Trophoblast cell (in vitro differentiated cells and primary cell): ENCODE measurements around the gene CFAP298.
"Not testable (repeated sequence)": the region's sequence is repeated elsewhere in the genome, so short reads cannot be mapped to it uniquely, and the experiment has no call there.

Experiments used
- DNase-seq, 2 donors: peaks; one replicate each; pipeline ENCODE4 v3.0.0-alpha.2; 2016
- H2AFZ ChIP-seq: 2 replicates; pipeline ENCODE4 v1.6.1; 2013; ENCODE audit warnings: low read length, moderate library complexity, mild to moderate bottlenecking; ENCODE audit not compliant: insufficient read depth, poor library complexity
- H2AK5ac ChIP-seq: 2 replicates; pipeline ENCODE4 v1.6.1; 2013; ENCODE audit warnings: mild to moderate bottlenecking, low read length
- H2BK120ac ChIP-seq: 2 replicates; pipeline ENCODE4 v1.6.1; 2013; ENCODE audit warnings: low read length, mild to moderate bottlenecking, moderate library complexity; ENCODE audit not compliant: insufficient read depth, poor library complexity
- H2BK12ac ChIP-seq: 2 replicates; pipeline ENCODE4 v1.6.1; 2013; ENCODE audit warnings: mild to moderate bottlenecking, low read length, moderate library complexity
- H2BK5ac ChIP-seq: 2 replicates; pipeline ENCODE4 v1.6.1; 2013; ENCODE audit warnings: low read length, low read depth, moderate library complexity, mild to moderate bottlenecking; ENCODE audit not compliant: poor library complexity
- H3K14ac ChIP-seq: 2 replicates; pipeline ENCODE4 v1.6.1; 2013; ENCODE audit warnings: mild to moderate bottlenecking, low read length
- H3K18ac ChIP-seq: 2 replicates; pipeline ENCODE4 v1.6.1; 2013; ENCODE audit warnings: mild to moderate bottlenecking, low read length
- H3K23ac ChIP-seq: 2 replicates; pipeline ENCODE4 v1.6.1; 2013; ENCODE audit warnings: low read length
- H3K27ac ChIP-seq: 2 replicates; pipeline ENCODE4 v1.5.1; 2013; ENCODE audit warnings: low read depth, mild to moderate bottlenecking, inconsistent platforms, low read length, moderate library complexity
- H3K27me3 ChIP-seq: 2 replicates; pipeline ENCODE4 v1.6.1; 2013; ENCODE audit warnings: inconsistent platforms, mild to moderate bottlenecking, low read length, moderate library complexity; ENCODE audit not compliant: insufficient read depth
- H3K36me3 ChIP-seq, 2 experiments: 1 replicate in 1 of 2; 2 replicates in 1 of 2; pipeline ENCODE4 v1.6.1; 2013; ENCODE audit warnings: low read length in 2 of 2, mild to moderate bottlenecking in 2 of 2, moderate library complexity in 1 of 2; ENCODE audit not compliant: insufficient read depth in 2 of 2, control insufficient read depth in 1 of 2
- H3K4ac ChIP-seq: 2 replicates; pipeline ENCODE4 v1.6.1; 2013; ENCODE audit warnings: low read depth, mild to moderate bottlenecking, low read length, moderate library complexity
- H3K4me1 ChIP-seq, 2 experiments: 1 replicate in 1 of 2; 2 replicates in 1 of 2; pipeline ENCODE4 v1.6.1; 2013; ENCODE audit warnings: low read length in 2 of 2, mild to moderate bottlenecking in 2 of 2, moderate library complexity in 1 of 2; ENCODE audit not compliant: insufficient read depth in 2 of 2, control insufficient read depth in 1 of 2
- H3K4me2 ChIP-seq: 2 replicates; pipeline ENCODE4 v1.6.1; 2013; ENCODE audit warnings: inconsistent platforms, mild to moderate bottlenecking, low read length, moderate library complexity
- H3K4me3 ChIP-seq: 2 replicates; pipeline ENCODE4 v1.5.1; 2013; ENCODE audit warnings: mild to moderate bottlenecking, low read depth, low read length, inconsistent platforms
- H3K79me1 ChIP-seq: one replicate; pipeline ENCODE4 v1.6.1; 2013; ENCODE audit warnings: low read length
- H3K79me2 ChIP-seq: 2 replicates; pipeline ENCODE4 v1.6.1; 2013; ENCODE audit warnings: low read length, mild to moderate bottlenecking; ENCODE audit not compliant: control insufficient read depth, insufficient read depth, poor library complexity
- H3K9ac ChIP-seq: 2 replicates; pipeline ENCODE4 v1.6.1; 2013; ENCODE audit warnings: mild to moderate bottlenecking, low read length
- H3K9me3 ChIP-seq: 2 replicates; pipeline ENCODE4 v1.6.1; 2013; ENCODE audit warnings: low read depth, mild to moderate bottlenecking, control low read depth, inconsistent platforms, low read length; ENCODE audit not compliant: insufficient read depth
- H4K12ac ChIP-seq: 2 replicates; pipeline ENCODE4 v1.6.1; 2013; ENCODE audit warnings: low read depth, mild to moderate bottlenecking, low read length, moderate library complexity
- H4K8ac ChIP-seq: 2 replicates; pipeline ENCODE4 v1.6.1; 2013; ENCODE audit warnings: low read depth, mild to moderate bottlenecking, low read length, moderate library complexity
- H4K91ac ChIP-seq: one replicate; pipeline ENCODE4 v1.6.1; 2013; ENCODE audit warnings: low read depth, mild to moderate bottlenecking, low read length, moderate library complexity
- WGBS: extraction: QIAGEN DNeasy Blood & Tissue Kit; methylation state at CpG from one replicate; pipeline ENCODE4 v1.1.7; 2013; ENCODE audit warnings: missing lambda C conversion rate; ENCODE audit not compliant: insufficient read length, insufficient coverage; ENCODE audit errors: extremely low coverage; 5-methylcytosine and 5-hydroxymethylcytosine counted together

CFAP298 gene

GRCh38 chr21:32618218-32618617, 6.0 kb upstream of the CFAP298 start:
- WGBS, result no CpG with 5 or more reads among the region's 6 CpGs
- H3K79me1 ChIP-seq, H4K91ac ChIP-seq, H3K14ac ChIP-seq, H3K4me2 ChIP-seq, H3K9me3 ChIP-seq, H3K9ac ChIP-seq, DNase-seq, H3K4me1 ChIP-seq, H2AK5ac ChIP-seq, H3K79me2 ChIP-seq, H3K4me3 ChIP-seq, H4K12ac ChIP-seq, H3K27me3 ChIP-seq, H3K27ac ChIP-seq, H4K8ac ChIP-seq, H3K36me3 ChIP-seq, H2BK12ac ChIP-seq, H3K18ac ChIP-seq, H3K23ac ChIP-seq, H3K4ac ChIP-seq, H2BK5ac ChIP-seq, H2BK120ac ChIP-seq, H2AFZ ChIP-seq: not testable (repeated sequence)

DNA sequence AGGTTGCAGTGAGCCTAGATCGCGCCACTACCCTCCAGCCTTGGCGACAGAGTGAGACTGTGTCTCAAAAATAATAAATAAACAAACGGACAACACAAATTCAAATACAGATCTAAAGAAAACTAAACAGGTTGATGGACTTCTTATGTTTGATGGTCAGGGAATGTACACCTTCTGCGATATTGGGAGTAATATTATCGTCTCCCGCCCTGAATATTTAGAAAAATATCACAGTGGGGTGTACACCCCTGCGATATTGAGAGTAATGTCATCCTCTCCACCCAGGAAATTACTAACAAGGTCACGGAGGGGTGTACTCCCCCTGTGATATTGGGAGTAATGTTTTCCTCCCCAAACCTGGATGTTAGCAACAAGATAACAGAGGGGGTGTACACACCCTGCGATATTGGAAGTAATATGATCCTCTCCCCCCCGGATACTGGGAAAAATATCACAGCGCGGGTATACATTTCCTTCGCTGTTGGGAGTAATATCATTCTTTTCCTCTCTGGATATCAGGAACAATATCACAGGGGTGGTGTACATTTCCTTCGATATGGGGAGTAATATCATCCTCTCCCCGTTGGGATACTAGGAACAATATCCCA, 1.4 kb upstream of the CFAP298 start:
- H3K27ac ChIP-seq, result no peak overlapping the region
- WGBS, result no CpG with 5 or more reads among the region's 16 CpGs

DNA sequence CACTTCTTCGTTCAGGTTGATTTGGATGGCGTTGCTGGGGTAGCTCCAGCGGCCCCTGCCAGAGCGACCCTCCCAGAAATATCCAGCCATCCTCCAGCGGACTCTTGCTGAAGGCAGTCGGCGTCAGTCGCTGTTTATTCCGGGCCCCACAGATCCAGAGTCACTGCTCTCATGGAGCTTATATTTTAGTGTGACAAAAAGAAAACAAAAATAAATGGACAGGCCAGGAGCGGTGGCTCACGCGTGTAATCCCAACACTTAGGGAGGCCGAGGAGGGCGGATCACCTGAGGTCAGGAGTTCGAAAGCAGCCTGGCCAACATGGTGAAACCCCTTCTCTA, 791 bp upstream of the CFAP298 start:
- no peak overlapping the region for H2BK120ac ChIP-seq
- H4K8ac ChIP-seq, result peak overlapping the region; percentile 90
- H3K9me3 ChIP-seq, result no peaks in the 10 kb centered on the region
- peaks cover 0 to 9% of the 10 kb centered on the region in 2 experiments for H3K36me3 ChIP-seq
- H3K79me1 ChIP-seq, result peaks cover 15% of the 10 kb centered on the region
- no peak overlapping the region for H2BK12ac ChIP-seq
- H3K4me3 ChIP-seq, result peak overlapping the region; percentile 93
- peak overlapping the region; percentile 79 for H3K27ac ChIP-seq
- peaks cover 3 to 4% of the 10 kb centered on the region in 2 experiments for H3K4me1 ChIP-seq
- H2AFZ ChIP-seq, result peak overlapping the region; percentile 85
- no peaks in the 10 kb centered on the region for H3K27me3 ChIP-seq
- no CpG with 5 or more reads among the region's 15 CpGs for WGBS
- H3K4ac ChIP-seq, result peak overlapping the region; percentile 60
- H3K9ac ChIP-seq, result peak overlapping the region; percentile 81
- H4K91ac ChIP-seq, result peak overlapping the region; percentile 80
- peak in 1 of 2 donors; percentile 5 for DNase-seq
- H3K23ac ChIP-seq, result no peak overlapping the region
- peak overlapping the region; percentile 76 for H3K18ac ChIP-seq
- H3K79me2 ChIP-seq, result peaks cover 4% of the 10 kb centered on the region
- H2AK5ac ChIP-seq, result no peak overlapping the region
- H4K12ac ChIP-seq, result peak overlapping the region; percentile 93
- peak overlapping the region; percentile 91 for H3K4me2 ChIP-seq
- no peak overlapping the region for H2BK5ac ChIP-seq
- peak overlapping the region; percentile 92 for H3K14ac ChIP-seq

More for the DNA sequence above, 1.4 kb upstream of the CFAP298 start:
- Histone ChIP-seq H2AK5ac (no peak overlapping the region), H3K36me3 (peaks cover 0 to 8% of the 10 kb centered on the region in 2 experiments), H3K23ac (no peak overlapping the region), H3K27me3 (no peaks in the 10 kb centered on the region), H2BK5ac (no peak overlapping the region), H3K79me1 (peaks cover 15% of the 10 kb centered on the region), H3K4me1 (peaks cover 3 to 4% of the 10 kb centered on the region in 2 experiments), H3K4me3 (no peak overlapping the region), H2BK120ac (no peak overlapping the region), H3K79me2 (peaks cover 4% of the 10 kb centered on the region), H3K4ac (no peak overlapping the region), H3K9me3 (no peaks in the 10 kb centered on the region), H3K18ac (no peak overlapping the region), H3K14ac (no peak overlapping the region), H3K4me2 (peak overlapping the region; percentile 91), H2BK12ac (no peak overlapping the region), H3K9ac (no peak overlapping the region), H4K12ac (peak overlapping the region; percentile 93), H2AFZ (peak overlapping the region; percentile 85), H4K8ac (peak overlapping the region; percentile 90), H4K91ac (peak overlapping the region; percentile 80)
- DNase-seq, result no peak

GRCh38 chr21:32611471-32611997, 643 bp downstream of the CFAP298 start:
- peaks cover 3 to 4% of the 10 kb centered on the region in 2 experiments for H3K4me1 ChIP-seq
- H4K91ac ChIP-seq, result peak overlapping the region; percentile 80
- H4K8ac ChIP-seq, result peak overlapping the region; percentile 90
- peak overlapping the region; percentile 81 for H3K9ac ChIP-seq
- peak overlapping the region; percentile 58 for H3K4ac ChIP-seq
- peak overlapping the region; percentile 92 for H3K14ac ChIP-seq
- DNase-seq, result peak; percentile 31 to 49
- no peak overlapping the region for H2AK5ac ChIP-seq
- H2BK120ac ChIP-seq, result no peak overlapping the region
- no peak overlapping the region for H3K23ac ChIP-seq
- peak overlapping the region; percentile 85 for H2AFZ ChIP-seq
- H3K9me3 ChIP-seq, result no peaks in the 10 kb centered on the region
- peaks cover 4% of the 10 kb centered on the region for H3K79me2 ChIP-seq
- H3K36me3 ChIP-seq, result peaks cover 0 to 15% of the 10 kb centered on the region in 2 experiments
- H3K18ac ChIP-seq, result peak overlapping the region; percentile 91
- H3K4me2 ChIP-seq, result peak overlapping the region; percentile 91
- peaks cover 15% of the 10 kb centered on the region for H3K79me1 ChIP-seq
- peak overlapping the region; percentile 95 for H2BK5ac ChIP-seq
- peak overlapping the region; percentile 93 for H3K4me3 ChIP-seq
- peak overlapping the region; percentile 88 for H4K12ac ChIP-seq
- no peak overlapping the region for H3K27ac ChIP-seq
- WGBS, result no CpG with 5 or more reads among the region's 28 CpGs
- no peaks in the 10 kb centered on the region for H3K27me3 ChIP-seq
- H2BK12ac ChIP-seq, result no peak overlapping the region
